HG02870 (cell line): ENCODE results near the gene CCDC78.
A peak's percentile ranks its signal among the peaks of the same experiment; 100 is the strongest.

ENCODE experiments used
- ATAC-seq: cut with Tn5 transposase; IDR thresholded peaks from one replicate; pipeline ENCODE4 v1.9.1; 2021; ENCODE audit warnings: mild to moderate bottlenecking, moderate library complexity; ENCODE audit not compliant: unreplicated experiment

CCDC78 gene

GRCh38 chr16:680967-681745 lies 45.1 kb downstream of the CCDC78 start:
- no peak for ATAC-seq

- no peak for ATAC-seq
Measured at GRCh38 chr16:680625-680945, 45.7 kb downstream of the CCDC78 start.

- peak; percentile 46 for ATAC-seq
Measured at GRCh38 chr16:679814-680624, 46.2 kb downstream of the CCDC78 start, which contains the start of gene STUB1. Gene STUB1 (plus strand): TSS chr16:680410. CDS start chr16:680526, 116 bp downstream.

GRCh38 chr16:678858-679813 lies 47.1 kb downstream of the CCDC78 start:
- no peak for ATAC-seq

GRCh38 chr16:678209-678857 lies 47.9 kb downstream of the CCDC78 start:
- no peak for ATAC-seq

GRCh38 chr16:677316-678190 lies 48.7 kb downstream of the CCDC78 start:
- no peak for ATAC-seq

- no peak for ATAC-seq
Measured at GRCh38 chr16:676913-677312, 49.3 kb downstream of the CCDC78 start.

GRCh38 chr16:676565-676902 lies 49.7 kb downstream of the CCDC78 start:
- no peak for ATAC-seq

- no peak for ATAC-seq
Measured at GRCh38 chr16:675884-676564, 50.2 kb downstream of the CCDC78 start.

GRCh38 chr16:674968-675883 lies 51.0 kb downstream of the CCDC78 start, which contains the start of gene RHBDL1:
Gene RHBDL1 (plus strand): TSS chr16:675671. CDS start chr16:675791, 120 bp downstream.
- no peak for ATAC-seq

GRCh38 chr16:674214-674881 lies 51.9 kb downstream of the CCDC78 start:
- no peak for ATAC-seq

GRCh38 chr16:673399-673991 lies 52.7 kb downstream of the CCDC78 start:
- no peak for ATAC-seq

- ATAC-seq = no peak
Measured at GRCh38 chr16:672851-673250, 53.4 kb downstream of the CCDC78 start.
